ENCODE results near the gene TRABD2B. TPM values are rescaled to one million over a fixed set of nuclear protein-coding genes. Genes with fewer than 3 reads are reported as not detected.

Gene TRABD2B
- total and polyA plus RNA-seq, 2 donors (not counting 1 experiment from before 2014, with no cell fraction given): under 0.01 TPM; not detected in 1

DNA sequence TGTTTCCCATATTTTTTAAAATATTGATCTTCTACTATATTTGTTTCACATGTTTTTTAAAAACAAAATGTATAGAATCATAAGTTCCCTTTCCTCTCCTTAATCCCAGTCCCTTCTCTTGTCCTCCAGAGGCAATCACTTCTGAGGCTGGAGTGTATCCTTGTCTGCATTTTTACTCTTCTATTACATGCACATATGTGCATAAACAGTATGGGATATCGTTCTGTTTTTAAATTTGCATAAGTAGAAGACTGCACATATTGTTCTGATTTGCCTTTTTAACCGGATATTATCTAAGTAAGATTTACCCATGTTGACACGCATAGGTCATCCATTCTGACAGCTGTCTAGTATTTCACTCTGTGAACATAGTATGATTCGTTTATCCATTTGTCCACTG, 142.0 kb downstream of the TRABD2B start:
- Histone ChIP-seq H3K4me1 (ENCODE audit: control insufficient read depth, extremely low read depth, insufficient read depth, low read length) (no peaks in the 10 kb centered on the region), H3K4me2 (ENCODE audit: extremely low read depth, insufficient read depth, low read length) (no peak overlapping the region), H3K9me3 (ENCODE audit: control insufficient read depth, insufficient read depth, low read depth, low read length) (no peaks in the 10 kb centered on the region), H4K20me1 (ENCODE audit: control insufficient read depth, extremely low read depth, insufficient read depth, low read length) (no peaks in the 10 kb centered on the region), H3K27me3 (ENCODE audit: control insufficient read depth, insufficient read depth, low read length) (no peaks in the 10 kb centered on the region), H3K27ac (ENCODE audit: insufficient read depth, low read length) (no peak overlapping the region), H3K9ac (ENCODE audit: insufficient read depth, low read length) (no peak overlapping the region), H3K79me2 (ENCODE audit: control insufficient read depth, insufficient read depth, low read length) (no peaks in the 10 kb centered on the region), H3K36me3 (ENCODE audit: control insufficient read depth, insufficient read depth, low read length) (no peaks in the 10 kb centered on the region), H3K4me3 (replicated peaks in 1 of 4; ENCODE audit: control extremely low read depth in 1 of 4, insufficient read depth in 1 of 4, low read depth in 3 of 4, low read length in 4 of 4) (no peak overlapping the region), H2AFZ (ENCODE audit: low read length) (no peak overlapping the region)
- TF ChIP-seq EZH2 (IDR thresholded peaks at IDR 0.05; ENCODE audit: low read length, missing control alignments): no peak
- TF ChIP-seq, protein P1, sequence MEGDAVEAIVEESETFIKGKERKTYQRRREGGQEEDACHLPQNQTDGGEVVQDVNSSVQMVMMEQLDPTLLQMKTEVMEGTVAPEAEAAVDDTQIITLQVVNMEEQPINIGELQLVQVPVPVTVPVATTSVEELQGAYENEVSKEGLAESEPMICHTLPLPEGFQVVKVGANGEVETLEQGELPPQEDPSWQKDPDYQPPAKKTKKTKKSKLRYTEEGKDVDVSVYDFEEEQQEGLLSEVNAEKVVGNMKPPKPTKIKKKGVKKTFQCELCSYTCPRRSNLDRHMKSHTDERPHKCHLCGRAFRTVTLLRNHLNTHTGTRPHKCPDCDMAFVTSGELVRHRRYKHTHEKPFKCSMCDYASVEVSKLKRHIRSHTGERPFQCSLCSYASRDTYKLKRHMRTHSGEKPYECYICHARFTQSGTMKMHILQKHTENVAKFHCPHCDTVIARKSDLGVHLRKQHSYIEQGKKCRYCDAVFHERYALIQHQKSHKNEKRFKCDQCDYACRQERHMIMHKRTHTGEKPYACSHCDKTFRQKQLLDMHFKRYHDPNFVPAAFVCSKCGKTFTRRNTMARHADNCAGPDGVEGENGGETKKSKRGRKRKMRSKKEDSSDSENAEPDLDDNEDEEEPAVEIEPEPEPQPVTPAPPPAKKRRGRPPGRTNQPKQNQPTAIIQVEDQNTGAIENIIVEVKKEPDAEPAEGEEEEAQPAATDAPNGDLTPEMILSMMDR (conservative IDR thresholded peaks at IDR 0.05 in 1 of 2, IDR thresholded peaks at IDR 0.05 in 1 of 2; ENCODE audit: low read depth in 1 of 2, low read length in 2 of 2): no peak
- DNase-seq (ENCODE audit: low read depth in 2 of 2): no peak

GRCh38 chr1:47854552-47855144, 142.5 kb downstream of the TRABD2B start:
- Histone ChIP-seq H3K27me3 (ENCODE audit: control insufficient read depth, insufficient read depth, low read length) (no peaks in the 10 kb centered on the region), H3K9ac (ENCODE audit: insufficient read depth, low read length) (no peak overlapping the region), H3K4me3 (replicated peaks in 1 of 4; ENCODE audit: control extremely low read depth in 1 of 4, insufficient read depth in 1 of 4, low read depth in 3 of 4, low read length in 4 of 4) (no peak overlapping the region), H4K20me1 (ENCODE audit: control insufficient read depth, extremely low read depth, insufficient read depth, low read length) (no peaks in the 10 kb centered on the region), H3K9me3 (ENCODE audit: control insufficient read depth, insufficient read depth, low read depth, low read length) (no peaks in the 10 kb centered on the region), H3K27ac (ENCODE audit: insufficient read depth, low read length) (no peak overlapping the region), H3K4me1 (ENCODE audit: control insufficient read depth, extremely low read depth, insufficient read depth, low read length) (no peaks in the 10 kb centered on the region), H3K79me2 (ENCODE audit: control insufficient read depth, insufficient read depth, low read length) (no peaks in the 10 kb centered on the region), H2AFZ (ENCODE audit: low read length) (no peak overlapping the region), H3K4me2 (ENCODE audit: extremely low read depth, insufficient read depth, low read length) (no peak overlapping the region), H3K36me3 (ENCODE audit: control insufficient read depth, insufficient read depth, low read length) (no peaks in the 10 kb centered on the region)
- DNase-seq (ENCODE audit: low read depth in 2 of 2): no peak
- TF ChIP-seq, protein P1 (conservative IDR thresholded peaks at IDR 0.05 in 1 of 2, IDR thresholded peaks at IDR 0.05 in 1 of 2; ENCODE audit: low read depth in 1 of 2, low read length in 2 of 2): no peak
- no peak for TF ChIP-seq EZH2 (IDR thresholded peaks at IDR 0.05; ENCODE audit: low read length, missing control alignments)

DNA sequence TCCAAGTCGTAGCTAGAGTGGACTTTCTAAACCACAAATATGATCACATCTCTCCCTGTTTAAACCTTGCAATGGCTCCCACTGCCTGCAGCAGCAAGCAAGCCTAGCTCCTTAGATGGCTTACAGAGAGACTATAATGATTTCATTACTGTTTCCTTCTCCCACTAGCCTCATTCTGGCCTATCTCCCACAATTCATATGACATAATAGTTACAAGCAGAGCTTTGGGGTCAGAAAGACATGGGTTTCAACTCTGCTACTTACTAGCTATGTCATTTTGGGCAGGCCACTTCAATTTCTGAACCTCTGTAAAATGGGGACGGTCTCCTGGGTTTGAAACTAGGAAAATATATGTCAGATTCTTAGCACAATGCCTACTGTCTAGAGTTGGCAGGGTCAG, 143.3 kb downstream of the TRABD2B start:
- TF ChIP-seq, protein P1 (conservative IDR thresholded peaks at IDR 0.05 in 1 of 2, IDR thresholded peaks at IDR 0.05 in 1 of 2; ENCODE audit: low read depth in 1 of 2, low read length in 2 of 2): no peak
- TF ChIP-seq EZH2 (IDR thresholded peaks at IDR 0.05; ENCODE audit: low read length, missing control alignments): no peak
- Histone ChIP-seq H3K9ac (ENCODE audit: insufficient read depth, low read length) (no peak overlapping the region), H3K4me3 (replicated peaks in 1 of 4; ENCODE audit: control extremely low read depth in 1 of 4, insufficient read depth in 1 of 4, low read depth in 3 of 4, low read length in 4 of 4) (no peak overlapping the region)

More for the DNA sequence above, 143.3 kb downstream of the TRABD2B start:
- H3K36me3 ChIP-seq (ENCODE audit: control insufficient read depth, insufficient read depth, low read length): no peaks in the 10 kb centered on the region
- H3K9me3 ChIP-seq (ENCODE audit: control insufficient read depth, insufficient read depth, low read depth, low read length): no peaks in the 10 kb centered on the region
- H3K27me3 ChIP-seq (ENCODE audit: control insufficient read depth, insufficient read depth, low read length): no peaks in the 10 kb centered on the region
- no peaks in the 10 kb centered on the region for H4K20me1 ChIP-seq (ENCODE audit: control insufficient read depth, extremely low read depth, insufficient read depth, low read length)
- no peaks in the 10 kb centered on the region for H3K79me2 ChIP-seq (ENCODE audit: control insufficient read depth, insufficient read depth, low read length)
- no peak overlapping the region for H2AFZ ChIP-seq (ENCODE audit: low read length)
- no peak for DNase-seq (ENCODE audit: low read depth in 2 of 2)
- no peak overlapping the region for H3K4me2 ChIP-seq (ENCODE audit: extremely low read depth, insufficient read depth, low read length)
- no peaks in the 10 kb centered on the region for H3K4me1 ChIP-seq (ENCODE audit: control insufficient read depth, extremely low read depth, insufficient read depth, low read length)
- no peak overlapping the region for H3K27ac ChIP-seq (ENCODE audit: insufficient read depth, low read length)
